Measurements from ENCODE around the gene ARHGAP24. TPM values are rescaled to one million over a fixed set of nuclear protein-coding genes. Genes with fewer than 3 reads are reported as not detected.

ARHGAP24 gene
- total and polyA plus RNA-seq, 2 experiments from 2014 or later, result 5.1 to 8.6 TPM

- no peak overlapping the region for H3K27ac ChIP-seq
- no peak overlapping the region for H3K4me3 ChIP-seq
- H3K27me3 ChIP-seq, result no peaks in the 10 kb centered on the region
- no peaks in the 10 kb centered on the region for H3K36me3 ChIP-seq
- no peaks in the 10 kb centered on the region for H3K9me3 ChIP-seq (ENCODE audit: low read depth)
- DNase-seq (ENCODE audit: low read depth in 1 of 2, low spot score in 1 of 2), result no peak
- TF ChIP-seq CTCF (IDR thresholded peaks at IDR 0.05; ENCODE audit: low read depth, low read length), result no peak
- no peaks in the 10 kb centered on the region for H3K4me1 ChIP-seq (ENCODE audit: low read depth)
Observed at GRCh38 chr4:85873566-85873965, 398.6 kb downstream of the ARHGAP24 start.

- Histone ChIP-seq H3K4me3 (no peak overlapping the region), H3K27ac (no peak overlapping the region), H3K27me3 (no peaks in the 10 kb centered on the region), H3K9me3 (ENCODE audit: low read depth) (no peaks in the 10 kb centered on the region), H3K4me1 (ENCODE audit: low read depth) (no peaks in the 10 kb centered on the region), H3K36me3 (no peaks in the 10 kb centered on the region)
- DNase-seq (ENCODE audit: low read depth in 1 of 2, low spot score in 1 of 2), result no peak
- no peak for TF ChIP-seq CTCF (IDR thresholded peaks at IDR 0.05; ENCODE audit: low read depth, low read length)
Observed at GRCh38 chr4:85879518-85879917, 404.6 kb downstream of the ARHGAP24 start.

- no peak for DNase-seq (ENCODE audit: low read depth in 1 of 2, low spot score in 1 of 2)
- H3K27me3 ChIP-seq, result no peaks in the 10 kb centered on the region
- no peak overlapping the region for H3K27ac ChIP-seq
- H3K36me3 ChIP-seq, result no peaks in the 10 kb centered on the region
- no peaks in the 10 kb centered on the region for H3K9me3 ChIP-seq (ENCODE audit: low read depth)
- no peaks in the 10 kb centered on the region for H3K4me1 ChIP-seq (ENCODE audit: low read depth)
- no peak for TF ChIP-seq CTCF (IDR thresholded peaks at IDR 0.05; ENCODE audit: low read depth, low read length)
- no peak overlapping the region for H3K4me3 ChIP-seq
Observed at GRCh38 chr4:85883180-85883579, 408.2 kb downstream of the ARHGAP24 start.

- Histone ChIP-seq H3K9me3 (ENCODE audit: low read depth) (no peaks in the 10 kb centered on the region), H3K27ac (no peak overlapping the region), H3K27me3 (no peaks in the 10 kb centered on the region), H3K36me3 (no peaks in the 10 kb centered on the region), H3K4me3 (no peak overlapping the region), H3K4me1 (ENCODE audit: low read depth) (no peaks in the 10 kb centered on the region)
- no peak for DNase-seq (ENCODE audit: low read depth in 1 of 2, low spot score in 1 of 2)
- no peak for TF ChIP-seq CTCF (IDR thresholded peaks at IDR 0.05; ENCODE audit: low read depth, low read length)
Observed at GRCh38 chr4:85884251-85884650, 409.3 kb downstream of the ARHGAP24 start.

GRCh38 chr4:85886665-85887064, 411.7 kb downstream of the ARHGAP24 start:
- no peaks in the 10 kb centered on the region for H3K9me3 ChIP-seq (ENCODE audit: low read depth)
- H3K27me3 ChIP-seq, result no peaks in the 10 kb centered on the region
- peaks cover 3% of the 10 kb centered on the region for H3K4me1 ChIP-seq (ENCODE audit: low read depth)
- no peaks in the 10 kb centered on the region for H3K36me3 ChIP-seq
- H3K27ac ChIP-seq, result no peak overlapping the region
- no peak for TF ChIP-seq CTCF (IDR thresholded peaks at IDR 0.05; ENCODE audit: low read depth, low read length)
- no peak overlapping the region for H3K4me3 ChIP-seq
- DNase-seq (ENCODE audit: low read depth in 1 of 2, low spot score in 1 of 2), result no peak

GRCh38 chr4:85889314-85889713, 414.4 kb downstream of the ARHGAP24 start:
- H3K27me3 ChIP-seq, result no peaks in the 10 kb centered on the region
- no peaks in the 10 kb centered on the region for H3K9me3 ChIP-seq (ENCODE audit: low read depth)
- DNase-seq (ENCODE audit: low read depth in 1 of 2, low spot score in 1 of 2), result no peak
- TF ChIP-seq CTCF (IDR thresholded peaks at IDR 0.05; ENCODE audit: low read depth, low read length), result no peak
- H3K4me1 ChIP-seq (ENCODE audit: low read depth), result peaks cover 3% of the 10 kb centered on the region
- no peak overlapping the region for H3K4me3 ChIP-seq
- H3K36me3 ChIP-seq, result no peaks in the 10 kb centered on the region
- no peak overlapping the region for H3K27ac ChIP-seq
